ENCODE measurements around the gene RPL13. TPM values are rescaled to one million over a fixed set of nuclear protein-coding genes. Genes with fewer than 3 reads are reported as not detected.

The RPL13 gene
- total RNA-seq, 2 experiments from 2014 or later: 4,971 to 5,051 TPM

DNA sequence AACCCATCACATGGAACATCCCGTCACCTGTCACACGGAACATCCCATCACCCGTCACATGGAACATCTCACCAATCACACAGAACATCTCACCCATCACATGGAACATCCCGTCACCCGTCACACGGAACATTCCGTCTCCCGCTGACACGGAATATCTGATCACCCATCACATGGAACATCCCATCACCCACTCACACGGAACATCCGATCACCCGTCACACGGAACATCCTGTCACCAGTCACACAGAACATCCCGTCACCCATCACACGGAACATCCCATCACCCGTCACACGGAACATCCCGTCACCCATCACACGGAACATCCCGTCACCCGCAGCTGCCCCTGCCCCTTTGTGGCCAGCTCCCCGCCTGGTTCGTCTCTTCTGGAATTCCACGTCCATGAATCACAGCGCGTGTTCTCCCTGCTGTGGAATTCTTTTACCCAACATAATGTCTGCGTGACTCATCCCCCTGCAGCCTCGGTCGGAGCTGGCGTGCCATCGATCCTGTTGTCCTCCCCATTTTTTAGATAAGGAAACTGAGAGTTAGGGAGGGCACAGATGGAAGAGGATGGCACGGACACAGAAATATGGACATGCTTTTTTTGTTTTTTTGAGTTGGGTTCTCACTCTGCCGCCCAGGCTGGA, 20.7 kb downstream of the RPL13 start:
- CTCF ChIA-PET: no interaction called here
- H3K27me3 Mint-ChIP-seq: peaks cover 4% of the 10 kb centered on the region
- H3K4me1 ChIP-seq (ENCODE audit: insufficient read depth, low read length): no peaks in the 10 kb centered on the region
- no peaks in the 10 kb centered on the region for H3K9me3 ChIP-seq (ENCODE audit: control insufficient read depth in 1 of 2, insufficient read depth in 1 of 2, low read length in 2 of 2)
- POLR2A ChIA-PET: no interaction called here
- H3K4me3 Mint-ChIP-seq: no peak overlapping the region
- H3K27ac ChIP-seq (ENCODE audit: low read depth in 1 of 2, low read length in 2 of 2): no peak overlapping the region
- no peaks in the 10 kb centered on the region for H3K4me1 Mint-ChIP-seq (ENCODE audit: low read depth)
- DNase-seq: no peak
- no peak for ATAC-seq (ENCODE audit: poor library complexity)
- H3K27ac Mint-ChIP-seq: no peak overlapping the region
- H3K9me3 Mint-ChIP-seq: no peaks in the 10 kb centered on the region
- H3K36me3 ChIP-seq (ENCODE audit: insufficient read depth, low read length): no peaks in the 10 kb centered on the region
- H3K4me3 ChIP-seq (ENCODE audit: low read length): no peak overlapping the region
- no peaks in the 10 kb centered on the region for H3K36me3 Mint-ChIP-seq (ENCODE audit: low read depth)
- peaks cover 0 to 4% of the 10 kb centered on the region in 2 experiments for H3K27me3 ChIP-seq (ENCODE audit: control insufficient read depth in 1 of 2, insufficient read depth in 2 of 2, low read length in 2 of 2)
- intact Hi-C loops (cut with DNase I, micrococcal nuclease): no loop called here
- TF ChIP-seq, protein P1, sequence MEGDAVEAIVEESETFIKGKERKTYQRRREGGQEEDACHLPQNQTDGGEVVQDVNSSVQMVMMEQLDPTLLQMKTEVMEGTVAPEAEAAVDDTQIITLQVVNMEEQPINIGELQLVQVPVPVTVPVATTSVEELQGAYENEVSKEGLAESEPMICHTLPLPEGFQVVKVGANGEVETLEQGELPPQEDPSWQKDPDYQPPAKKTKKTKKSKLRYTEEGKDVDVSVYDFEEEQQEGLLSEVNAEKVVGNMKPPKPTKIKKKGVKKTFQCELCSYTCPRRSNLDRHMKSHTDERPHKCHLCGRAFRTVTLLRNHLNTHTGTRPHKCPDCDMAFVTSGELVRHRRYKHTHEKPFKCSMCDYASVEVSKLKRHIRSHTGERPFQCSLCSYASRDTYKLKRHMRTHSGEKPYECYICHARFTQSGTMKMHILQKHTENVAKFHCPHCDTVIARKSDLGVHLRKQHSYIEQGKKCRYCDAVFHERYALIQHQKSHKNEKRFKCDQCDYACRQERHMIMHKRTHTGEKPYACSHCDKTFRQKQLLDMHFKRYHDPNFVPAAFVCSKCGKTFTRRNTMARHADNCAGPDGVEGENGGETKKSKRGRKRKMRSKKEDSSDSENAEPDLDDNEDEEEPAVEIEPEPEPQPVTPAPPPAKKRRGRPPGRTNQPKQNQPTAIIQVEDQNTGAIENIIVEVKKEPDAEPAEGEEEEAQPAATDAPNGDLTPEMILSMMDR (IDR thresholded peaks at IDR 0.05): no peak

- no peaks in the 10 kb centered on the region for H3K9me3 Mint-ChIP-seq
- H3K9me3 ChIP-seq (ENCODE audit: control insufficient read depth in 1 of 2, insufficient read depth in 1 of 2, low read length in 2 of 2): no peaks in the 10 kb centered on the region
- no peaks in the 10 kb centered on the region for H3K4me1 Mint-ChIP-seq (ENCODE audit: low read depth)
- H3K4me1 ChIP-seq (ENCODE audit: insufficient read depth, low read length): no peaks in the 10 kb centered on the region
- H3K27me3 Mint-ChIP-seq: peaks cover 4% of the 10 kb centered on the region
- POLR2A ChIA-PET: no interaction called here
- DNase-seq: no peak
- intact Hi-C loops (cut with DNase I, micrococcal nuclease): no loop called here
- H3K4me3 ChIP-seq (ENCODE audit: low read length): no peak overlapping the region
- H3K27ac ChIP-seq (ENCODE audit: low read depth in 1 of 2, low read length in 2 of 2): no peak overlapping the region
- no peak overlapping the region for H3K4me3 Mint-ChIP-seq
- H3K36me3 ChIP-seq (ENCODE audit: insufficient read depth, low read length): no peaks in the 10 kb centered on the region
- no peaks in the 10 kb centered on the region for H3K36me3 Mint-ChIP-seq (ENCODE audit: low read depth)
- TF ChIP-seq, protein P1 (IDR thresholded peaks at IDR 0.05): no peak
- no peaks in the 10 kb centered on the region for H3K27me3 ChIP-seq (ENCODE audit: control insufficient read depth in 1 of 2, insufficient read depth in 2 of 2, low read length in 2 of 2)
- CTCF ChIA-PET: no interaction called here
- ATAC-seq (ENCODE audit: poor library complexity): no peak
- no peak overlapping the region for H3K27ac Mint-ChIP-seq
Observed at GRCh38 chr16:89581861-89582563, 21.5 kb downstream of the RPL13 start.

- Mint-ChIP-seq H3K27ac (no peak overlapping the region), H3K4me3 (no peak overlapping the region), H3K9me3 (no peaks in the 10 kb centered on the region), H3K27me3 (no peaks in the 10 kb centered on the region), H3K36me3 (ENCODE audit: low read depth) (no peaks in the 10 kb centered on the region), H3K4me1 (ENCODE audit: low read depth) (no peaks in the 10 kb centered on the region)
- DNase-seq (no peak), ATAC-seq (ENCODE audit: poor library complexity) (no peak)
- H3K36me3 ChIP-seq (ENCODE audit: insufficient read depth, low read length): no peaks in the 10 kb centered on the region
- H3K27ac ChIP-seq (ENCODE audit: low read depth in 1 of 2, low read length in 2 of 2): no peak overlapping the region
- peaks cover 0 to 4% of the 10 kb centered on the region in 2 experiments for H3K9me3 ChIP-seq (ENCODE audit: control insufficient read depth in 1 of 2, insufficient read depth in 1 of 2, low read length in 2 of 2)
- TF ChIP-seq, protein P1 (IDR thresholded peaks at IDR 0.05): no peak
- H3K4me1 ChIP-seq (ENCODE audit: insufficient read depth, low read length): no peaks in the 10 kb centered on the region
- intact Hi-C loops (cut with DNase I, micrococcal nuclease): no loop called here
- POLR2A ChIA-PET: no interaction called here
- no peaks in the 10 kb centered on the region for H3K27me3 ChIP-seq (ENCODE audit: control insufficient read depth in 1 of 2, insufficient read depth in 2 of 2, low read length in 2 of 2)
- no peak overlapping the region for H3K4me3 ChIP-seq (ENCODE audit: low read length)
- CTCF ChIA-PET: no interaction called here
Observed at GRCh38 chr16:89582614-89583196, 22.2 kb downstream of the RPL13 start.
